ENCODE measurements around the gene KRTAP10-2. TPM values are rescaled to one million over a fixed set of nuclear protein-coding genes. Genes with fewer than 3 reads are reported as not detected.

The KRTAP10-2 gene
- total RNA-seq, 3 donors from 2014 or later = not detected

DNA sequence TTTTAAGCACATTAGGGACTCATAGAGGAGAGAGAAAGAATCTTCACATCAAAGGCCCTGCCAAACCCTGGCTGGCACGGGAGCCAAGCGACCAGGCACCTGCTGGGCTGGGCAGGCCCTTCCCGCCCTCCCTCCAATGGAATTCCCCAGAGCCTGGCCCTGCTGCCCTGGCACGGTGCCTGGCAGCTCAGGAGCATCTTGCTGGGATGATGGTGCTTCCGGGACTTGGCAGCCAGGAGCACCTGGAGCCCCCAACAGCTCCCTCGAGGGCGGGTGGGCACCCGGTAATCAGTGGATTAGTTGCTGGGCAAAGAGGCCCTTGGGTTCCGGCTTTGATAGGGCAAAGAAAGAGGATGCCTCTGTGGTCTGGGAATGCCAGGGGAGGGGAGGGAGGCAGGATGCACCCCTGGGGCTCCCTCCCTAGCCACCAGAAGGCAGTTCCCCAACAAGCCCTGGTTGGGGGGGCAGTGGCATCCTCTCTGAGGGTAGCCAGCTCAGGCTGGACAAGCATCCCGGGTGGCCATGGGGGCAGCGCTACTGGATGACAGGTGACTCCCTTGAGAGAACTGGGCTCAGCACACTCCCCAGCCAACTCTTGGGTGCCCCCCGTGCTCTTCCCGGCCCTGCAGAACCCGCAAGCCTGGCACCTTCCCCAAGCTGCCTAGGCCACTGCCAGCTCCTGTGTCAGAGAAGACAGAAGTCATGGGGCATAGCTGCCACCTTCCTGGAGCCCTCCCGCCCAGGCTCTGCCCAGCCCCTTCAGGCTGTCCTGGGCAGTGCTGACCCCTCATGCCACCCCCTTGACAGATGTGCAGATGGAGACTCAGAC is 37.7 kb downstream of the KRTAP10-2 start:
- Histone ChIP-seq H3K4me1 (no peaks in the 10 kb centered on the region), H3K36me3 (no peaks in the 10 kb centered on the region), H3K27me3 (peaks cover 4 to 5% of the 10 kb centered on the region in 2 donors), H3K4me3 (no peak overlapping the region), H3K9me3 (no peaks in the 10 kb centered on the region), H3K27ac (no peak overlapping the region)
- intact Hi-C loops (cut with DNase I; ENCODE audit: low total_unique reads) = no loop called here
- DNase-seq (ENCODE audit: low spot score in 2 of 2) = no peak
- TF ChIP-seq, protein P1, sequence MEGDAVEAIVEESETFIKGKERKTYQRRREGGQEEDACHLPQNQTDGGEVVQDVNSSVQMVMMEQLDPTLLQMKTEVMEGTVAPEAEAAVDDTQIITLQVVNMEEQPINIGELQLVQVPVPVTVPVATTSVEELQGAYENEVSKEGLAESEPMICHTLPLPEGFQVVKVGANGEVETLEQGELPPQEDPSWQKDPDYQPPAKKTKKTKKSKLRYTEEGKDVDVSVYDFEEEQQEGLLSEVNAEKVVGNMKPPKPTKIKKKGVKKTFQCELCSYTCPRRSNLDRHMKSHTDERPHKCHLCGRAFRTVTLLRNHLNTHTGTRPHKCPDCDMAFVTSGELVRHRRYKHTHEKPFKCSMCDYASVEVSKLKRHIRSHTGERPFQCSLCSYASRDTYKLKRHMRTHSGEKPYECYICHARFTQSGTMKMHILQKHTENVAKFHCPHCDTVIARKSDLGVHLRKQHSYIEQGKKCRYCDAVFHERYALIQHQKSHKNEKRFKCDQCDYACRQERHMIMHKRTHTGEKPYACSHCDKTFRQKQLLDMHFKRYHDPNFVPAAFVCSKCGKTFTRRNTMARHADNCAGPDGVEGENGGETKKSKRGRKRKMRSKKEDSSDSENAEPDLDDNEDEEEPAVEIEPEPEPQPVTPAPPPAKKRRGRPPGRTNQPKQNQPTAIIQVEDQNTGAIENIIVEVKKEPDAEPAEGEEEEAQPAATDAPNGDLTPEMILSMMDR (IDR thresholded peaks at IDR 0.05) = no peak
- TF ChIP-seq POLR2A (IDR thresholded peaks at IDR 0.05) (no peak), POLR2AphosphoS5 (IDR thresholded peaks at IDR 0.05) (no peak)

DNA sequence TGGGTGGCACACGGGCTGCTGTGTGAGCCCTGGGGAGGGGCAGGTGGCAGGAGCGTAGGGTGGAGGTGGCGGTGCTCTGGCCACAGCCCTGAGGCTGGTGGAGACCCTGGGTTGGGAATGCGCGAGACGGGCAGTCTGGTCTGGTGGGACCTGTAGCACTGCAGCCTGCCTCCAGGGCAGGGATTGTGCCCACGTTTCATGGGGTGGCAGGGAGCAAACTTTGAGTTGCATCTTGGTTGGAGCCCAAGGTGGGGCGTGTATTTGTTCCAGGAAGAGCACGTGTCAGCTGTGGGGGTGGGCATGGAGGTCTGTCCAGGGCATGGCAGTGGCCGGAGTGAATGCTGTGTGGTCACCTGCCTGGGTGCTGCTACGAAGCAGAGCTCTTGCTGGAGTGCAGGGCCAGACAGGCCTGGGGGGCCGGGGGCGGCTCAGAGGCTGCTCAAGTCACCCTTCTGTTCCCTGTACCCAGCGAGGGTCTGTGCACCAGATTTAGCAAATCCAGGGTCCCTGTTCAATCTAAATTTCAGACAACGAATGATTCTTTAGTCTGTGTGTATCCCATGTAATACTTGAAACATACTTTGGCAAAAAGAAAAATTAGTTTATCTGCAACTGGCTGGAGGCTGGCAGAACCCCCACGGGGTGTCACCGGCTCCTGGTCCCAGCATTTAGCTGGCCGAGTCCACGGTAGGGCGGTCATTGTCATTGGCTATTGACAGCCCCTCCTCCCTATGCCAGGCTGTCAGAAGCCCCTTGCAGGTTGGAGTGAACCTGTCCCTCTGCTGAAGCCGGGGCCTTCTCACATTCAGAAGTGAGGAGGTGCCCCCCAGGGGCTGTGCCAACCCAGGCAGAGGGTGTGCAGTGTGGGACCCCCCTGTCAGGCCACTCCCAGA is 38.6 kb downstream of the KRTAP10-2 start:
- no peaks in the 10 kb centered on the region for H3K36me3 ChIP-seq
- H3K27ac ChIP-seq = no peak overlapping the region
- TF ChIP-seq POLR2A (IDR thresholded peaks at IDR 0.05) = no peak
- TF ChIP-seq, protein P1 (IDR thresholded peaks at IDR 0.05) = no peak
- TF ChIP-seq POLR2AphosphoS5 (IDR thresholded peaks at IDR 0.05) = no peak
- H3K4me1 ChIP-seq = no peaks in the 10 kb centered on the region
- no peaks in the 10 kb centered on the region for H3K9me3 ChIP-seq
- peaks cover 4 to 14% of the 10 kb centered on the region in 2 donors for H3K27me3 ChIP-seq
- intact Hi-C loops (cut with DNase I; ENCODE audit: low total_unique reads) = no loop called here
- no peak for DNase-seq (ENCODE audit: low spot score in 2 of 2)
- no peak overlapping the region for H3K4me3 ChIP-seq

DNA sequence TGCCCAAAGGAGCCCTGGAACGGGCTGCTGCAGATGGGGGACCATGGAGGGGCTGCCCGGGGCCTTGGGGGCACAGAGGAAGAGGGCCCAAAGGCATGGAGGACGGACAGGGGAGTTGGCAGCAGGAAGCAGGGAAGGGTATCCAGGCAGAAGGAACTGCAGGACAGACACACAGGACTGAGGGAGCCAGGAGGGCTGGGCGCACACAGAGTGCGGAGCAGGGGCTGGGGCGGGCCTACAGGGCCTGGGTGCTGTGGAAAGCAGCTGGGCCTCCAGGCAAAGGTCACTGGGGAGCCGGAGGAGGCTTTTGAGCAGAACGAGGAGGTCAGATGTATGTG is 39.4 kb downstream of the KRTAP10-2 start:
- Histone ChIP-seq H3K27me3 (peaks cover 4 to 20% of the 10 kb centered on the region in 2 donors), H3K27ac (no peak overlapping the region), H3K9me3 (no peaks in the 10 kb centered on the region), H3K36me3 (no peaks in the 10 kb centered on the region), H3K4me3 (no peak overlapping the region), H3K4me1 (no peaks in the 10 kb centered on the region)
- TF ChIP-seq POLR2AphosphoS5 (IDR thresholded peaks at IDR 0.05) (no peak), POLR2A (IDR thresholded peaks at IDR 0.05) (no peak)
- TF ChIP-seq, protein P1 (IDR thresholded peaks at IDR 0.05) = no peak
- no peak for DNase-seq (ENCODE audit: low spot score in 2 of 2)
- intact Hi-C loops (cut with DNase I; ENCODE audit: low total_unique reads) = no loop called here

DNA sequence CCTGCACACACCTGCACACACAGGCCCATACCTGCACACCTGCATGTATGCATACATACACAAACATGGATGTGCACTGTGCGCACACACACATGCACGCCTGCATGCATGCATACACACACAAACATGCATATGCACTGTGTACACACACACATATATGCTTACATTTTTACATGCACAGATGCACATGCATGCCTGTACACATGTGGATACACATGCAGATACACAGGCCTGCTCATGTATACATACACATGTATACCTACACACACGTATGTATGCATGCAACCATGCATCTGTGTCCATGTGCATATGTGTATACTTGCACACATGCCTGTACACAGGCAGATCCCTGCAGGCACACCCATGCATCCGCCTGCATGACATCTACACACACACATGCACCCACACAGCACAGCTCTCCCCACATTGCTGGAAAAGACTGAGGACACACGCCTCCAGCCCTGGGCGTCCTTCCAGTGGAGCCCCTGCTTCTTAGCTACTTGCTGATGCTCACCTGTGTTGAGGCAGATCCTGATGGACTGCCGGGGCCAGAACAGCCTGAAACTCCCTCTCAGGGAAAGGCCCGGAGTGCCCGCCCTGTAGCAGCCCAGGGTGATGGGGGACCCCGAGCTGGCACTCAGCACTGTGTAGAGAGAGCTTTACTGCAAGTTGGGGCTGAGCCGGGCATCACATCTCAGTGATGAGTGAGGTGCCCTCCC is 39.9 kb downstream of the KRTAP10-2 start:
- TF ChIP-seq, protein P1 (IDR thresholded peaks at IDR 0.05) = no peak
- TF ChIP-seq POLR2A (IDR thresholded peaks at IDR 0.05) (no peak), POLR2AphosphoS5 (IDR thresholded peaks at IDR 0.05) (no peak)
- Histone ChIP-seq H3K27me3 (peaks cover 4 to 24% of the 10 kb centered on the region in 2 donors), H3K27ac (no peak overlapping the region), H3K4me1 (no peaks in the 10 kb centered on the region), H3K4me3 (no peak overlapping the region), H3K36me3 (no peaks in the 10 kb centered on the region), H3K9me3 (no peaks in the 10 kb centered on the region)
- DNase-seq (ENCODE audit: low spot score in 2 of 2) = no peak
- intact Hi-C loops (cut with DNase I; ENCODE audit: low total_unique reads) = no loop called here

Data from breast epithelium (tissue), 4 donors.